GM04504 (cell line): Measurements from ENCODE around the gene CCDC78.

ENCODE experiments used
- DNase-seq: peaks from one replicate; pipeline ENCODE4 v3.0.0-alpha.2; 2012; ENCODE audit warnings: low read depth

The CCDC78 gene

DNA sequence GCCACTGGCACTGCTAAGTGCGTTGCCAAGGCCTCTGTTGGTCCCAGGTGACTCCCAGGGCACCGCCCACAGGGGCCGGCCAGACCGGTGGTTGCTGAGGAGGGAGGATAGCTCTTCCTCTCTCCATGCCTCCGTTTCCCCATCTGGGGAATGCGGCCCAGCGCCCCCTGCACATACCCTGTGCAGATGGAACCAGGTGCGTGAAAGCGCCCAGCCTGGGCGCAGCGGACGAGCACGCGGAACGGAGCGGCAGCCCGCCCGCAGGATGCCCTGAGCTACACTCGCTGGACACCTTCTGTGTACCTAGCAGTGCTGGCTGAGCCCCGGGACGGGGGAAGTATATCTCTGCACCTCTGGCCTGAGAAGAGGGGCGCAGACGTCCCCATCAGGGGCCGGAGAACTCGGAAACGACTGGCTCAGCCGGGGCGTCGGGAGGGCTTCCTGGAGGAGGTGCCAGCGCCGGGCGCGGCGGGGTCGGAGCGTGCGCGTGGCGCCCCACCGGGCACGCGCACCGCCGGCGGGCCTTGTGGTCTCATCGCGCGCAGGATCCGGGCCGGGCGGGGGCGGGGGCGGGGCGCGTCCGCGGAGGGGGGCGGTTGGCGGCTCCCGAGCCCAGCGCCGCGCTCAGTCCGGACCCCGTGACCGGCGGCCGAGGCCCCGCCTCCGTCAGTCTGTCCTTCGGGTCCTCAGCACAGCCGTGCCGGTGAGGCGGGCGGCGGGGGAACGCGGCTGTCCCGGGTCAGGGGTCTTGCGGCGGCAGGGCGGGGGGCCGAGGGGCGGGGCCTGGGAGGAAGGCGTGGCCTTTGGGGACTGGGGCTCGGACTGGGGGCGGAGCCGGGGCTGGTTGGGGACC is at the start of gene CCDC78, which contains the start of gene HAGHL:
Gene CCDC78 (minus strand): TSS at position 6 of the 853 bp plus-strand sequence. CDS start 76 bp downstream, outside the sequence.
Gene HAGHL (plus strand): TSS at position 669 of the 853 bp plus-strand sequence. CDS start 404 bp downstream, outside the sequence.
- DNase-seq: no peak

DNA sequence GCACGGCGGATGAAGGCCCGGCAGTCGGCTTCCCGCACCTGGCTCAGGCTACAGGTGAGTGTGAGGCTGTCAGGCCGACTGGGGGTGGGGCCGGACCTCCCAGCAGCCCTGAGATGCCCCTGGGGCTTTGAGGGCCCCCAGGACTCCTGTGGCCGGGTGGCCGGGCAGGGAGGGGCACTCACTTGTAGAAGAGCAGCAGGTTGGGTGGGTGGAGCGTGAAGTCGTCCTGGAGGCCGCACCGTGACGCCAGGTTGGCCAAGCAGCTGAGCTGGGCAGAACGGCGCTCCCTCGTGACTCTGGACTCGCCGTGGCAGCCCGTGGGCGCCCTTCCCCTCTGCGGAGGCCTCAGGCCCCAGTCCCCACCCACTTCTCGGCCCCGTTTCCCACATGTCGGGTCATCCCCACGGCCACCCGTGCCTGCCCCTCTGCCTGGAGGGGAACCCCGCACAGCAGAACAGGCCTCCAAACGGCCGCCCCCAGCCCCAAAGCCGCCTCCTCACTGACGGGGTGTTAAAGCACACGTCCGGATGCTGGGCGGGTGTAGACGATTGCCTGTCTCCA is 49.1 kb upstream of the CCDC78 start:
- DNase-seq: no peak

DNA sequence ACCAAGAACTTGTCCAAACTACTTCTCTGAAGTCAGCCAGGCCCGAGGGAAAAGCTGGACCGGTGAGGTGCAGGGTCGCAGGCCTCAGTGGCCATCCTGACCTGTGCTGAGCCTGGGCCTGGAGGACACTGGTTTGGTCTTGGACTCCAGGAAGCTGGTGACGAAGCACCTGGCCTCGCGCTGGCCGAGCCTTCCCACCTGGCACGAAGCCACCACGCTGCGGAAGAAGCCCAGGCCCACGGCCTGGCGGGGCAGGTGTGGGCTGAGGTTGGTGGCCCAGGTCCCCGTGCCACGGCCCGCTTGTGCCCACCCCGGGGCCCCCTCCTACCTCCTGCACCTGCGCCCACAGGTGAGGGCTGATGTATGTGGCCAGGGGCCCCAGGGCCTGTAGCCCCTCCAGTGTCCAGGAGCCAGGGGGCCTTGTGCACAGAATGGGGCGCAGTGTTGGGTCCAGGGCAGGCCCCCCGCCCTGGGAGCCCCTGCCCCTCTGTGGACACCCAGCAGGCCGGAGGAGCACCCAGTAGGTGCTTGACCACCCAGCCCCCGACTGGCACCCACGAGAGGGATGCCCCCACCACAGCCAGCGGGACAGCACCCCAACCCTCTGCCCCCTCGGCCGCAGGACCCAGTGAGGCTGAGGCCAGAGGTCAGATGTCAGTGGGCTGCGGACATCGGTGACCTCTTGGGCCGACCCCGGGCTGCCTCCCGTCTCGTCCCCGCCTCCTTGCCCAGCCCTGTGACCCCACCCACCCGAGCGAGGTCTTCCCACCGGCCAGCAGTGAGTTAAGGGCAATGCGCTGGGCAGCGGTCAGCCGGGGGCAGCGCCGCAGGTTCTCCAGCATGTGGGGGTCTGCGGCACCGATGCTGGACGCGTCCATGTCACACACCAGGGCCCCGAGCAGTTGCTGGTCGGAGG is 48.1 kb upstream of the CCDC78 start:
- DNase-seq: no peak

DNA sequence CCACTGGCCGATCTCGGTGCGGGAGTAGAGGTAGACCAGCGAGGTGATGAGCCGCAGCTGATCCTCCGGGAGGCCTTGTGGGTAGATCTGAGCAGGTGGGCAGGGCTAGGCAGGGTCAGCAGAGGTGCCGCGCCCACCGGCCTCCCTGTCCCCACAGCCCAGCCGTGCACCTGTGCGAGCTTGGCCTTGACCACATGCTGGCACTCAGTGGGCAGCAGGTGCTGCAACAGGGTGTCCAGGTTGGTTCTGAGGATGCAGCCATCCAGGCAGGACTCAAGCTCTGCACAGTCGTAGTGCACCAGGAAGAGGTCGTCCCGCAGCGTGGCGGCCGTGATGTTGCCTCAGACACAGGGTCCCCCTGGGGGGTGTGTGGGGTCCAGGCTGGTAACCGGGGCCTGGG is 46.7 kb upstream of the CCDC78 start:
- no peak for DNase-seq

DNA sequence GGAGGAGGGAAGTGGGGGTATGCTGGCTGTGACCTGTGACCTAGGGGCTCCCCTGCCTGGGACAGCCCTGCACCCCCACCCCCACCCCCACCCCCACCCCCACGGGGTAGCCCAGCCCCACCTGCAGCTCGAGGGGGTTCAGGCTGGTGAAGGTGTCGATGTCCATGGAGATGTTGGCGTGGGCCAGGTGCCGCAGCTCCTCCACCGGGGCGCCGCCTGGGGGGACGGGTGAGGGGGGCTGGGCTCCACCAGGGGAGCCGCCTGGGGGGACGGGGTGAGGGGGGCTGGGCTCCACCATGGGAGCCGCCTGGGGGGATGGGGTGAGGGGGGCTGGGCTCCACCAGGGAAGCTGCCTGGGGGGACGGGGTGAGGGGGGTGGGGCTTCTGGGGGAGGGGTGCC is 44.2 kb upstream of the CCDC78 start:
- DNase-seq: no peak

DNA sequence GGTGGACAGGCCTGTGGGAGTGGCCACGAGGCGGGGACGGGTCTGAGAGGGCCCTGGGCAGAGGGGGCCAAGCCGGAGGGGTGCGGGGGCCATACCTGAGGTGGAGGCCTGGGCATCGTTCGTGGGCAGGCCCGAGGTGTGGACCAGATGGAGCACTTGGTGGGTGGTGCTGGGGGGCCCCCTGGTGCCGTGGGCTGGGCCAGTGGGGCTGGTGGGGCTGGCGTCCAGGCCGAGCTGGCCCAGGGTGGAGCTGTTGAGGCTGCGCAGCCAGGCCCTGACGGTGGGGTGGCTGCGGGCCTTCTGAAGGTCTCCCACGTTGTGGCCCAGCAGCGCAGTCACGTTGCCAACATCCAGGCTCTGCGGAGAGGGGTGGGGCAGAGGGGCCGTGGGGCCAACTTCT is 43.7 kb upstream of the CCDC78 start:
- no peak for DNase-seq

DNA sequence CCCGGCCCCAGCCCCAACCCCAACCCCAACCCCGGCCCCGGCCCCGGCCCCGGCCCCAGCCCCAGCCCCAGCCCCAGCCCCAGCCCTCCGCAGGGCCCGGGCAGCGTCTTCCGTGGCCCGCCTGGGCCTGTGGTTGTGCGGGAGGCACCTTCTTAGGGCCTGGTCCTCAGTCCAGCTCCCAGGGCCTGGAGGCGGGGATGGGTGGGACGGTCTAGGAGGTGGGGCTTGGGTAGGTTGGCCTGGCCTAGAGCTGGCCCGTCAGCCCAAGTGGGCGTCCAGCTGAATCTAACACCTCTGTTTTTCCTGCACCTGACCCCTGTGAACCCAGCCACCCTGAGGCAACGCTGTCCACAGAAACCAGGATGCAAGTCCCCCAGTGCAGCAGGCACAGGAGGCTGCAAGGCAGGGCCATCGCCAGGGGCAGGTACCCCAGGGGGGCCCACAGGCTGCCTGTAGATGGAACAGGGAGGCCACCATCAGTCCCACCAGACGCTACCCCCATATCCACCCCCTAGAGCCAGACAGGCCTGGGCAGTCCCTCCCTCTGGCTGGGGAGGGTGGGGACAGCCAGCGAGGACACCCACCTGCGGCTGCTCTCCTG is 43.0 kb upstream of the CCDC78 start:
- DNase-seq: no peak

DNA sequence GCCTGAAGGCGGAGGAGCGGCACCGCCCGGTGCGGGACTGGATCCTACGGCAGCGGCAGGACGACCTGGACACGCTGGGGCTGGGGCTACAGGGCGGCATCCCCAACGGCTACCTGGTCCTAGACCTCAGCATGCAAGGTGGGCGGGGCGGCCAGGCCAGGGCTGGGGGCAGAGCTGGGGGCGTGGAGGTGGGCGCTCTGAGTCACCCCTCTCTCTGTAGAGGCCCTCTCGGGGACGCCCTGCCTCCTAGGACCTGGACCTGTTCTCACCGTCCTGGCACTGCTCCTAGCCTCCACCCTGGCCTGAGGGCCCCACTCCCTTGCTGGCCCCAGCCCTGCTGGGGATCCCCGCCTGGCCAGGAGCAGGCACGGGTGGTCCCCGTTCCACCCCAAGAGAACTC is 42.2 kb upstream of the CCDC78 start:
- DNase-seq: no peak

DNA sequence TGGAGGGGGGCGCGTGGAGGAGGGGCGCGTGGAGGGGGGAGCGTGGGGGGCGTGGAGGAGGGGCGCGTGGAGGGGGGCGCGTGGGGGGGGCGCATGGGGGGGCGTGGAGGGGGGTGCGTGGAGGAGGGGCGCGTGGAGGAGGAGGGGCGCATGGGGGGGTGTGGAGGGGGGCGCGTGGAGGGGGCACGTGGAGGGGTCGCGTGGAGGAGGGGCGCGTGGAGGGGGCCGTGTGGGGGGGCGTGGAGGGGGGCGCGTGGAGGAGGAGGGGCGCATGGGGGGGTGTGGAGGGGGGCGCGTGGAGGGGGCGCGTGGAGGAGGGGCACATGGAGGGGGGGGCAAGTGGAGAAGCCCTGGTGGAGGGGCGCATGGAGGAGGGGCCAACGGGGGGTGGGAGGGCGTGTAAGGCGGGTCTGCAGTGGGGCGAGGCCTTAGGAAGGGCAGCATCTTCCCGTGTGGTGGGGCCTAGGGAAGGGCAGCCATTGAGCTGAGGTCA is 41.5 kb upstream of the CCDC78 start:
- DNase-seq: no peak

DNA sequence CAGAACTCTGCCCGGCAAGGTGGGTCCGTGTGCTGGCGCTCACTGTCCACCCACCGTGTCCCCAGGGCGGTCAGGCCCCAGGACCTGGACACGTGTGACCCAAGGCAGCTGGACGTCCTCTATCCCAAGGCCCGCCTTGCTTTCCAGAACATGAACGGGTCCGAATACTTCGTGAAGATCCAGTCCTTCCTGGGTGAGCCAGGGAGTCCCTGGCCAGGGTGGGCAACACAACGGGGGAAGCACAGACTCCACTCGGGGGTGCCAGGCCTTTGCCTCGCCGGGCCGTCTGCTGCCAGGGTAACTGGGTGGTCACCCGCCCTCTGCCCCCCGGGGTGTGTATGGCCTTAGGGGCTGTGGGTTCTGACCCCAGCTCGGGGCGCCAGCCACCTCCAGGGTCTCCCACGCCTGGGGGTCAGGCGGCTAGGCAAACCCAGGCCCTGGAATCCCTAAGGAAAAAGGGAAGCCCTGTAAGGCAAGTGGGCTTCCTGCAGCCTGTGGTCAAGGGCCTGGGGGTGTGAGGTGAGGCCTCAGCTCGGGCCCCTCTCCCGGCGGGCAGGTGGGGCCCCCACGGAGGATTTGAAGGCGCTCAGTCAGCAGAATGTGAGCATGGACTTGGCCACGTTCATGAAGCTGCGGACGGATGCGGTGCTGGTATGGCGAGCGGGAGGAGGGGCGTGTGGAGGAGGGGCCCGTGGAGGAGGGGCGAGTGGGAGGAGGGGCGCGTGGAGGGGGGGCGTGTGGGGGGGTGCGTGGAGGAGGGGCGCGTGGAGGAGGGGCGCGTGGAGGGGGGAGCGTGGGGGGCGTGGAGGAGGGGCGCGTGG is 40.8 kb upstream of the CCDC78 start:
- DNase-seq: no peak

DNA sequence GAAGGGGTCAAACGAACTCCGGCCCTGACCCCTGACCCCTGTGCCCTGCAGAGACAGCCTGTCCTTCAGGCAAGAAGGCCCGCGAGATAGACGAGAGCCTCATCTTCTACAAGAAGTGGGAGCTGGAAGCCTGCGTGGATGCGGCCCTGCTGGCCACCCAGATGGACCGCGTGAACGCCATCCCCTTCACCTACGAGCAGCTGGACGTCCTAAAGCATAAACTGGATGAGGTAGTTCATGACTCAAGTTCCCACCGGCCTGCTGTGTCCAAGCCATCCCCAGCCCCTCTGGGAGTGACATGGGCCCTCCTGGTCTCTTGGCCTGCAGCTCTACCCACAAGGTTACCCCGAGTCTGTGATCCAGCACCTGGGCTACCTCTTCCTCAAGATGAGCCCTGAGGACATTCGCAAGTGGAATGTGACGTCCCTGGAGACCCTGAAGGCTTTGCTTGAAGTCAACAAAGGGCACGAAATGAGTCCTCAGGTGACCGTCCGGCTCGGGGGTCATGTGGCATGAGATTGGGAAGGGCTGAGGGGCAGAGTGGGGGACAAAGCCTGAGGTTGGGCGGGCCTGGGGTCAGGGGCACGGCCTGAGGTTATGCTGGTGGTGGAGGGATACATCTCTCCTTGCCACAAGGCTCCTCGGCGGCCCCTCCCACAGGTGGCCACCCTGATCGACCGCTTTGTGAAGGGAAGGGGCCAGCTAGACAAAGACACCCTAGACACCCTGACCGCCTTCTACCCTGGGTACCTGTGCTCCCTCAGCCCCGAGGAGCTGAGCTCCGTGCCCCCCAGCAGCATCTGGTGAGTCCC is 40.0 kb upstream of the CCDC78 start:
- no peak for DNase-seq

DNA sequence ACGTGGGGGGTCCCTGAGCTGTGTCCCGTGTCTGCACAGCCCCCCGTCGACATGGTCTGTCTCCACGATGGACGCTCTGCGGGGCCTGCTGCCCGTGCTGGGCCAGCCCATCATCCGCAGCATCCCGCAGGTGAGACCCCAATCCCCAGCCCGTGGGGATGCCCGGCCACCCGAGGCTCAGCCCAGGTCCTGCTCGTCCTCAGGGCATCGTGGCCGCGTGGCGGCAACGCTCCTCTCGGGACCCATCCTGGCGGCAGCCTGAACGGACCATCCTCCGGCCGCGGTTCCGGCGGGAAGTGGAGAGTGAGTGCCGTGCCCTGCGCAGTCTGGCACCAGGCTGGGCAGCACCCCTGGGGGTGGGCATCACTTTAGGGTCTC is 39.2 kb upstream of the CCDC78 start:
- DNase-seq: no peak

DNA sequence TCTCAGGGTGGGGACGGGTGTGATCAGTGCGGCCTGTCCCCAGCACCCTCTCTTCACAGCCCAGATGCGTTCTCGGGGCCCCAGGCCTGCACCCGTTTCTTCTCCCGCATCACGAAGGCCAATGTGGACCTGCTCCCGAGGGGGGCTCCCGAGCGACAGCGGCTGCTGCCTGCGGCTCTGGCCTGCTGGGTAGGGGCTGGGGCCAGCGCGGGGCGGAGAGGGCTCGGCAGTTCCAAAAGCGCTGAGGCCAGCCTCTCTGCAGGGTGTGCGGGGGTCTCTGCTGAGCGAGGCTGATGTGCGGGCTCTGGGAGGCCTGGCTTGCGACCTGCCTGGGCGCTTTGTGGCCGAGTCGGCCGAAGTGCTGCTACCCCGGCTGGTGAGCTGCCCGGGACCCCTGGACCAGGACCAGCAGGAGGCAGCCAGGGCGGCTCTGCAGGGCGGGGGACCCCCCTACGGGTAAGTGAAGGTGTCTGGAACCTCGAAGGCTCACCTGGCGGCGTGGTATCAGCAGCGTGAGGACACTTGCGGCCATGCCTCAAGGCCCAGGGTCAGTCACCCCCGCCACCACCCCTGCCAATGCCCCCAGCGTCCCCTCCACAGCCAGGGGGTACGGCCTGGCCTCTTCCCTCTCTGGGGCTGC is 38.7 kb upstream of the CCDC78 start:
- no peak for DNase-seq

DNA sequence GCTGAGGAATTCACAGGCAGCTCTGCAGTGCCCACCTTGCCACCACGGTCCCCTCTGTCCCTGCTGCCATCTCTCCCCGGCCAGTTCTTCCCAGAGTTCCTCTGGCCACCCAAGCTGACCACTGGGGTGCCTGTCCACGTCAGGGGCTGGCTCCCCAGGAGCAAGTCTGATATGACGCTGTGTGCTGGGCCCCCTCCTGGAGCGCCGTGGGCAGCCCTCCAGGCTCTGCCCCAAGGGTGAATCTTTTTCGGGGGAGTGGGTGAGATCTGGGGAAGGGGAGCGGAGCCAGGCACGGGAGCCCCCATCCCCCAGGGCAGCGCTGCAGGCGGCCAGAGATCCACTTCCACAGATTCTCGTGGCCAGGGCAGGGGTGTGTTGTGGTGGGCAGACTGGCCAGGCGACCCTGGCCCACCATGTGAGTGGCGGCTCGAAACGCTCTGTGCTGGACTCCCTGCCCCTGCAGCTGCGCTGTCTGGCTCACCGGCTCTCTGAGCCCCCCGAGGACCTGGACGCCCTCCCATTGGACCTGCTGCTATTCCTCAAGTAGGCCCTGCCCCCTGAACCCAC is 38.0 kb upstream of the CCDC78 start:
- DNase-seq: no peak

DNA sequence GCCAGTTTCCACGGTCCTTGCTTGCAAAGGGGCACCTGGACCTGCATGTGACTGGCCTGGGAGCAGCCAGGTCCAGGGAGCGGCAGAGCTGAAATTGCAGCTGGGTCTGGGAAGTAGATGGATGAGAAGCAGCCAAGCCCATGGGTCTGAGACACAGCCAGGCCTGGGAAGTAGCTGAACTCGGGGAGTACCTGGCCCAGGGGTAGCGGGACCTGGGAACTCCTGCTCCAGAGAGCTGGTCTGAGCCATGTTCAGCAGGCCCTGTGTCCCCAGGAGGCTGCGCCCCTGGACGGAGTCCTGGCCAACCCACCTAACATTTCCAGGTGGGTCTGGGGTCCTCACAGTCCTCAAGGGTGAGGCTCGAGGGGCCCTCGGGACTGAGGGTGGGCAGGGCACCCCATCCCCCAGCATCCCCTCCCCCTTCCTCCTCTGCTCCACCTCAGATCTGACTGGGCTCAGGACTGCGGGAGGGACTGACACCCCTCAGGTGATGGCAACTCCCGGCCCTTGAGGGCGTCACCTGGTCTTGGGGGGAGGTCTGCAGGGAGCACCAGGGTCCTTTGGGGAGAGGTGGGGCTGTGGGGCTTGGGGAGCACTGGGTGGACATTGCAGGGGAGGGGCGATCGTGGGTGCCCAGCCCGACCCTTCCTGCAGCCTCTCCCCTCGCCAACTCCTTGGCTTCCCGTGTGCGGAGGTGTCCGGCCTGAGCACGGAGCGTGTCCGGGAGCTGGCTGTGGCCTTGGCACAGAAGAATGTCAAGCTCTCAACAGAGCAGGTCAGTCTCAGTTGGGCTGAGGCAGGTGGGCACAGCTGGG is 37.3 kb upstream of the CCDC78 start:
- no peak for DNase-seq

DNA sequence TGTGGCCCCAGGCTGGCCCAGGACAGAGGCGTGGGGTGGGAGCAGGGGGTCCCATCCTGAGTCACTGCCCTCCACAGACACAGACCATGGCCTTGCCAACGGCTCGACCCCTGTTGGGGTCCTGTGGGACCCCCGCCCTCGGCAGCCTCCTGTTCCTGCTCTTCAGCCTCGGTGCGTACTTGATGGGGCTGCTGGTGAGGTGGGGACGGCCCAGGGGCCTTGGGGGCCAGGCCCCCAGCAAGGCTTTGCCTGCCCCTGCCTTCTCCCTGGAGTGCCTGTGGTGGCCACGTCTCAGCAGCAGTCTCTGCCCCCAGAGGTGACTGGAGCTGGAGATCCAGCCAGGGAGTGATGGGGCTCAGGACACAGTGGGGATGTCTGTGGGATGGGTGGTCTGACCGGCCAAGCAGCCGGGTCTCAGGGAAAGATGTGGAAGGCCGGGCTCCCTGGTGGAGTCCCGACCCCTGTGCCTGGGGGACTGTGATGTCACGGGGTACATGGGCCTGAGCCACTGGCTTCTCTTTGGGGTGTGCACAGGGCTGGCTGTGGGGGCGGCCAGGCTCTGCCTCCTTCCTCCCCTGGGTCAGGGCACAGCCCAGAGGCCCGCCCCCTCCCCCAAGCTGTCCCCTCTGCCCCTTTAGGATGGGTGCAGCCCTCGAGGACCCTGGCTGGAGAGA is 36.5 kb upstream of the CCDC78 start:
- DNase-seq: no peak

DNA sequence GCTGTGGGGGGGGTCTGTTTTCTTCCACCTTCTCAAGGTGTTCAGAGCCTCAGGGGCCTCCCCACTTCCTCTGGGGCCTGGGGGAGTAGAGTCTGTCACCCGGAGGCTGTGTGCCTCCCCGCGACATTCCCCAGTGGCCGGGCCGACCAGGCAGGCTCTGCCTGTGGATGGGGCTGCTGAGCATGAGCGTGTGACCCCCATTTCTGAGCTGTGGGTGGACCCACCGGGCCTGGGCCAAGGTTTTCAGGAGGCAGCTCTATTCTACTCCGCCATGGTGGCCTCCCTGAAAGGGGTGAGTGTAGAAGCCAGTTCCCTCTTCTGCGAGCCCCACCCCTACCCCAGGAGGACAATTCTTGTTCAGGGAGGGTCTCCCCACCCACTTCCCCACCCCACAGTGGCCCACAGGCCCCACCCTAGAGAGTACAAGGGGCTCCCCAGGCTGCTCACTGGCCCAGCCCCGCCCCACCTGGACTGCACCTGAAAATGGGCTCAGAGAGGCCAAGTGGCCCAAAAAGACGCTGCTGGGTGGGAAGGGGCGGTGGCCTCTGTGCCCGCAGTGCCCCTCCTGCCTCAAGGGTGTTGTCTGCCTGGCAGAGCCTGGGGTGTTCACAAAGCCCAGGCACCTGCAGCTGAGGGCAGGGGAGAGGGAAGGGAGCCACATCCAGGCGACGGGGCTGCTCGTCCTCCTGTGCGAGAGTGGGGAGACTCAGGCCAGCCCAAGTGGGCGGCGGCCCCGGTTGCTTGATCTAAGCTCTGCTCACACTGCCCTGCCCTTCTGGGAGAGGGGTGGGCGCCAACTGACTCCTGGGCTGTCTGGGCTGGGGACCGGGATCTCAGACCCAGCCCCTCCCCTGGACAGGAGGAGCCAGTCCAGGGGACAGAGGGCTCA is 35.6 kb upstream of the CCDC78 start:
- no peak for DNase-seq
